HepG2 (cell line): ENCODE data around the gene APC2. TPM values are rescaled to one million over a fixed set of nuclear protein-coding genes. Genes with fewer than 3 reads are reported as not detected.

Experiments used
- ATF7-NPFF ChIP-seq: sonication (generic); formaldehyde crosslinking; IDR thresholded peaks from 2 replicates; pipeline ENCODE4 v1.8.1; 2023; ENCODE audit warnings: mild to moderate bottlenecking, low read depth, missing genetic modification reagents, moderate library complexity
- HMGXB3 ChIP-seq: sonication (generic); formaldehyde crosslinking; IDR thresholded peaks from 2 replicates; pipeline ENCODE4 v1.4.0; 2020; ENCODE audit warnings: missing genetic modification reagents, borderline replicate concordance
- MLLT10 ChIP-seq: sonication (generic); formaldehyde crosslinking; IDR thresholded peaks from 2 replicates; pipeline ENCODE4 v1.4.0; 2020; ENCODE audit warnings: missing genetic modification reagents
- PATZ1 ChIP-seq: sonication (generic); formaldehyde crosslinking; IDR thresholded peaks from 2 replicates; pipeline ENCODE4 v1.4.0; 2020; ENCODE audit warnings: missing genetic modification reagents
- RAD21 ChIP-seq: fragments of 450-650 bp; formaldehyde crosslinking; IDR thresholded peaks from 2 replicates; pipeline ENCODE4 v1.5.0; 2020; ENCODE audit warnings: mild to moderate bottlenecking
- SRSF9 ChIP-seq: fragments of 200-400 bp; formaldehyde crosslinking; IDR thresholded peaks from 2 replicates; pipeline ENCODE4 v1.6.1; 2018; ENCODE audit warnings: borderline replicate concordance, mild to moderate bottlenecking, low read depth, low read length; ENCODE audit not compliant: insufficient read depth, poor library complexity, severe bottlenecking
- TAF1 ChIP-seq: sonication (generic); formaldehyde crosslinking; IDR thresholded peaks from 2 replicates; pipeline ENCODE4 v1.4.0; 2020; ENCODE audit warnings: missing genetic modification reagents
- THAP9 ChIP-seq: sonication (generic); formaldehyde crosslinking; IDR thresholded peaks from 2 replicates; pipeline ENCODE4; 2020; ENCODE audit warnings: missing genetic modification reagents, mild to moderate bottlenecking, borderline replicate concordance
- THRA ChIP-seq: sonication (generic); formaldehyde crosslinking; IDR thresholded peaks from 2 replicates; pipeline ENCODE4 v1.4.0; 2020; ENCODE audit warnings: missing genetic modification reagents, borderline replicate concordance
- ZNF230 ChIP-seq: sonication (generic); formaldehyde crosslinking; IDR thresholded peaks from 2 replicates; pipeline ENCODE4 v1.4.0; 2020; ENCODE audit warnings: mild to moderate bottlenecking, missing genetic modification reagents
- ZNF562 ChIP-seq: sonication (generic); formaldehyde crosslinking; IDR thresholded peaks from 2 replicates; pipeline ENCODE4 v1.8.0; 2022; ENCODE audit warnings: missing genetic modification reagents, borderline replicate concordance
- ZNF605 ChIP-seq: sonication (generic); formaldehyde crosslinking; IDR thresholded peaks from 2 replicates; pipeline ENCODE4 v1.8.0; 2022; ENCODE audit warnings: mild to moderate bottlenecking, missing genetic modification reagents
- ZZZ3 ChIP-seq: sonication (generic); formaldehyde crosslinking; IDR thresholded peaks from 2 replicates; pipeline ENCODE4 v1.4.0; 2020; ENCODE audit warnings: missing genetic modification reagents, mild to moderate bottlenecking, borderline replicate concordance
- polyA plus RNA-seq, 8 experiments: library from polyadenylated mRNA; depleted of rRNA in 3 of 8; stranded (reverse) in 7 of 8; unstranded in 1 of 8; fragments of >200 nt; fragmentation: Illumina TruSeq in 4 of 8; extraction: Trizol in 4 of 8; gene quantifications; 2 replicates each; pipeline versions ENCODE4 v1.2.1 to v1.2.3, GENCODE V29; 2011 to 2016; ENCODE audit warnings: low read depth in 4 of 8, missing spikeins in 1 of 8, mixed read lengths in 1 of 8; ENCODE audit not compliant: insufficient read depth in 1 of 8
- total RNA-seq, 5 experiments: library from RNA; depleted of rRNA; stranded (reverse); fragments of >200 nt; fragmentation: Illumina TruSeq; extraction: Trizol; gene quantifications; 2 replicates each; pipeline ENCODE4 v1.2.3, GENCODE V29; 2016; ENCODE audit warnings: low read depth in 1 of 5
- TF ChIP-seq, protein P1 (sequence below): sonication (generic); formaldehyde crosslinking; IDR thresholded peaks from 2 replicates; pipeline ENCODE4 v1.5.0; 2020; ENCODE audit warnings: mild to moderate bottlenecking, missing genetic modification reagents

Gene APC2
- total and polyA plus RNA-seq, 2 of the 13 experiments (the other 11 are each of a cell fraction or from before 2014, with no cell fraction given), result 0.08 to 0.22 TPM

GRCh38 chr19:1400281-1401137 is 49.4 kb upstream of the APC2 start (continued):
- TF ChIP-seq THRA (CRISPR knock-in tag) (peak; percentile 84; the same call in 1 of the 2 replicates), TAF1 (peak; percentile 66; the same call in 1 of the 2 replicates), ZNF230 (peak; percentile 26), HMGXB3 (CRISPR knock-in tag) (no peak; the same call in 1 of the 2 replicates), SRSF9 (no peak), PATZ1 (CRISPR knock-in tag) (peak; percentile 97), RAD21 (peak; percentile 33), MLLT10 (CRISPR knock-in tag) (no peak), ATF7-NPFF (CRISPR knock-in tag) (peak; percentile 82; the same call in 1 of the 2 replicates), ZZZ3 (peak; percentile 25), ZNF562 (CRISPR knock-in tag) (no peak), THAP9 (CRISPR knock-in tag) (no peak), ZNF605 (0 out of 2 replicates have a peak, but pooled peaks have one; percentile 49)
- TF ChIP-seq, protein P1, sequence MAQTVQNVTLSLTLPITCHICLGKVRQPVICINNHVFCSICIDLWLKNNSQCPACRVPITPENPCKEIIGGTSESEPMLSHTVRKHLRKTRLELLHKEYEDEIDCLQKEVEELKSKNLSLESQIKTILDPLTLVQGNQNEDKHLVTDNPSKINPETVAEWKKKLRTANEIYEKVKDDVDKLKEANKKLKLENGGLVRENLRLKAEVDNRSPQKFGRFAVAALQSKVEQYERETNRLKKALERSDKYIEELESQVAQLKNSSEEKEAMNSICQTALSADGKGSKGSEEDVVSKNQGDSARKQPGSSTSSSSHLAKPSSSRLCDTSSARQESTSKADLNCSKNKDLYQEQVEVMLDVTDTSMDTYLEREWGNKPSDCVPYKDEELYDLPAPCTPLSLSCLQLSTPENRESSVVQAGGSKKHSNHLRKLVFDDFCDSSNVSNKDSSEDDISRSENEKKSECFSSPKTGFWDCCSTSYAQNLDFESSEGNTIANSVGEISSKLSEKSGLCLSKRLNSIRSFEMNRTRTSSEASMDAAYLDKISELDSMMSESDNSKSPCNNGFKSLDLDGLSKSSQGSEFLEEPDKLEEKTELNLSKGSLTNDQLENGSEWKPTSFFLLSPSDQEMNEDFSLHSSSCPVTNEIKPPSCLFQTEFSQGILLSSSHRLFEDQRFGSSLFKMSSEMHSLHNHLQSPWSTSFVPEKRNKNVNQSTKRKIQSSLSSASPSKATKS (CRISPR knock-in tag), result no peak
